ENCODE results near the gene ACAP2. TPM values are rescaled to one million over a fixed set of nuclear protein-coding genes. Genes with fewer than 3 reads are reported as not detected.
"Not testable (repeated sequence)": the region's sequence is repeated elsewhere in the genome, so short reads cannot be mapped to it uniquely, and the experiment has no call there.

The ACAP2 gene
- total RNA-seq, 2 experiments from 2014 or later, result 43.9 to 80.7 TPM

- H4K20me1 ChIP-seq (ENCODE audit: insufficient read depth, low read length), result no peaks in the 10 kb centered on the region
- H3K9me2 ChIP-seq (ENCODE audit: insufficient read depth, low read length), result no peaks in the 10 kb centered on the region
- H3K9me3 ChIP-seq (ENCODE audit: low read length), result no peaks in the 10 kb centered on the region; the same call in 1 of the 2 replicates
- no peak overlapping the region for H2AFZ ChIP-seq (ENCODE audit: low read length)
- no peak for TF ChIP-seq EZH2phosphoT487 (IDR thresholded peaks at IDR 0.05; ENCODE audit: borderline replicate concordance, low read depth, low read length)
- TF ChIP-seq CTCF (conservative IDR thresholded peaks at IDR 0.05; ENCODE audit: low read length), result no peak
- peaks cover 1% of the 10 kb centered on the region for H3K4me1 ChIP-seq (ENCODE audit: insufficient read depth, low read length, poor library complexity, severe bottlenecking)
- no peaks in the 10 kb centered on the region; the same call in 1 of the 2 replicates for H3K79me2 ChIP-seq (ENCODE audit: insufficient read depth, low read depth, low read length)
- no peak overlapping the region for H3K4me2 ChIP-seq (ENCODE audit: low read length)
- no peak overlapping the region for H3K27ac ChIP-seq (ENCODE audit: low read depth, low read length, poor library complexity, severe bottlenecking)
- no peak overlapping the region for H3K4me3 ChIP-seq (ENCODE audit: low read depth, low read length, poor library complexity, severe bottlenecking)
- DNase-seq (ENCODE audit: low spot score), result no peak
- intact Hi-C loops (cut with micrococcal nuclease; ENCODE audit: unreplicated experiment), result no loop called here
- H3K36me3 ChIP-seq (ENCODE audit: insufficient read depth, low read length), result peaks cover 22% of the 10 kb centered on the region
- BruUV-seq (replicated peaks), result no TSS peak
- ChIA-PET POLR2A (no interaction called here), CTCF (ENCODE audit: unreplicated experiment) (no interaction called here)
Measured at GRCh38 chr3:195365371-195365770, 77.4 kb downstream of the ACAP2 start.

- H3K4me3 ChIP-seq (ENCODE audit: low read depth, low read length, poor library complexity, severe bottlenecking); CTCF ChIA-PET (ENCODE audit: unreplicated experiment); H3K9me3 ChIP-seq (ENCODE audit: low read length); H2AFZ ChIP-seq (ENCODE audit: low read length); H3K4me1 ChIP-seq (ENCODE audit: insufficient read depth, low read length, poor library complexity, severe bottlenecking); H4K20me1 ChIP-seq (ENCODE audit: insufficient read depth, low read length); H3K4me2 ChIP-seq (ENCODE audit: low read length); H3K9me2 ChIP-seq (ENCODE audit: insufficient read depth, low read length); intact Hi-C loops (cut with micrococcal nuclease; ENCODE audit: unreplicated experiment); H3K27ac ChIP-seq (ENCODE audit: low read depth, low read length, poor library complexity, severe bottlenecking); H3K79me2 ChIP-seq (ENCODE audit: insufficient read depth, low read depth, low read length); BruUV-seq (replicated peaks); DNase-seq (ENCODE audit: low spot score): not testable (repeated sequence)
- POLR2A ChIA-PET, result interaction anchor here (1.1 kb wide), 1 partner anchor 10 kb away, joined by 4 read pairs; no protein-coding TSS in a partner anchor
- H3K36me3 ChIP-seq (ENCODE audit: insufficient read depth, low read length), result peaks cover 27% of the 10 kb centered on the region
Measured at GRCh38 chr3:195357797-195358196, 85.0 kb downstream of the ACAP2 start.

GRCh38 chr3:195356151-195357086 lies 86.4 kb downstream of the ACAP2 start:
- BruUV-seq (replicated peaks), result no TSS peak
- no peak overlapping the region for H3K27ac ChIP-seq (ENCODE audit: low read depth, low read length, poor library complexity, severe bottlenecking)
- no peak for DNase-seq (ENCODE audit: low spot score)
- intact Hi-C loops (cut with micrococcal nuclease; ENCODE audit: unreplicated experiment), result no loop called here
- ChIA-PET POLR2A (no interaction called here), CTCF (ENCODE audit: unreplicated experiment) (no interaction called here)
- peaks cover 27% of the 10 kb centered on the region for H3K36me3 ChIP-seq (ENCODE audit: insufficient read depth, low read length)
- H3K4me2 ChIP-seq (ENCODE audit: low read length), result no peak overlapping the region
- no peak overlapping the region for H2AFZ ChIP-seq (ENCODE audit: low read length)
- no peaks in the 10 kb centered on the region; the same call in 1 of the 2 replicates for H3K9me3 ChIP-seq (ENCODE audit: low read length)
- H3K9me2 ChIP-seq (ENCODE audit: insufficient read depth, low read length), result no peaks in the 10 kb centered on the region
- H3K4me1 ChIP-seq (ENCODE audit: insufficient read depth, low read length, poor library complexity, severe bottlenecking), result peaks cover 7% of the 10 kb centered on the region
- peaks cover 6% of the 10 kb centered on the region; the same call in 1 of the 2 replicates for H3K79me2 ChIP-seq (ENCODE audit: insufficient read depth, low read depth, low read length)
- TF ChIP-seq CTCF (conservative IDR thresholded peaks at IDR 0.05; ENCODE audit: low read length) (no peak), EZH2phosphoT487 (IDR thresholded peaks at IDR 0.05; ENCODE audit: borderline replicate concordance, low read depth, low read length) (no peak)
- no peaks in the 10 kb centered on the region for H4K20me1 ChIP-seq (ENCODE audit: insufficient read depth, low read length)
- H3K4me3 ChIP-seq (ENCODE audit: low read depth, low read length, poor library complexity, severe bottlenecking), result no peak overlapping the region

- DNase-seq (ENCODE audit: low spot score); intact Hi-C loops (cut with micrococcal nuclease; ENCODE audit: unreplicated experiment); H3K4me3 ChIP-seq (ENCODE audit: low read depth, low read length, poor library complexity, severe bottlenecking); POLR2A ChIA-PET; H3K4me2 ChIP-seq (ENCODE audit: low read length); H3K27ac ChIP-seq (ENCODE audit: low read depth, low read length, poor library complexity, severe bottlenecking); H2AFZ ChIP-seq (ENCODE audit: low read length); H3K9me3 ChIP-seq (ENCODE audit: low read length); H3K9me2 ChIP-seq (ENCODE audit: insufficient read depth, low read length); H3K79me2 ChIP-seq (ENCODE audit: insufficient read depth, low read depth, low read length); H4K20me1 ChIP-seq (ENCODE audit: insufficient read depth, low read length); BruUV-seq (replicated peaks); CTCF ChIA-PET (ENCODE audit: unreplicated experiment); H3K4me1 ChIP-seq (ENCODE audit: insufficient read depth, low read length, poor library complexity, severe bottlenecking): not testable (repeated sequence)
- peaks cover 31% of the 10 kb centered on the region for H3K36me3 ChIP-seq (ENCODE audit: insufficient read depth, low read length)
Measured at GRCh38 chr3:195354009-195354408, 88.8 kb downstream of the ACAP2 start.

All from OCI-LY7 (cell line).